Right lobe of liver (tissue), 4 donors: ENCODE data around the gene DSN1.

Experiments
- POLR2A ChIP-seq: fragments of 450-650 bp; IDR thresholded peaks from one replicate; pipeline ENCODE4 v1.6.1; 2017; ENCODE audit warnings: antibody characterized with exemption, mild to moderate bottlenecking
- TF ChIP-seq, protein P1 (sequence below), 4 donors: fragments of 200-600 bp in 3 of 4; fragments of 450-650 bp in 1 of 4; IDR thresholded peaks; one replicate each; pipeline versions ENCODE4 v1.5.1 to v1.8.0; 2016 to 2022; ENCODE audit warnings: antibody characterized with exemption in 4 of 4, mild to moderate bottlenecking in 2 of 4
- donor health status: DM: no; HTN: no; CAD: no.
- donor health status: DM: no; HTN: no; CAD: no.
- donor health status: DM: no; HTN: yes; CAD: no.

DNA sequence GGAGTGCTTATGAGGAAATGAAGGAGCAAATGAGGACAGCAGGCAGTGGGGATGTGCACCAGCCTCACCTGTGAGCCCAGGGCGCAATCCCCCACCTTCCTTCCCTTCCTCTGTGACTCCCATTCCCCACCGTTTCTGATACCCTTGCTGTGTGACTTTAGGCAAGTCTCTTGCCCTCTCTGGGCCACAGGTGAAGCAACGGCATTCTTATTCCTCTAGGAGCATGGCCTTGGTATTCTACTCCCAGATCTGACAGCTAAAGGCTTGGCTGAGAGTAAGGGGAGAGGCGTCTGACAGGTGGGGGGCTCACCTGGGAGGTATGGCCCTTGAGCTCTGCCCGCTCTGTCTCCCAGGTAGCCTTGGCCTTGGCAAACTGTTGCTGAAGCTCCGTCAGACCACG, 30.9 kb upstream of the DSN1 start:
- TF ChIP-seq, protein P1, sequence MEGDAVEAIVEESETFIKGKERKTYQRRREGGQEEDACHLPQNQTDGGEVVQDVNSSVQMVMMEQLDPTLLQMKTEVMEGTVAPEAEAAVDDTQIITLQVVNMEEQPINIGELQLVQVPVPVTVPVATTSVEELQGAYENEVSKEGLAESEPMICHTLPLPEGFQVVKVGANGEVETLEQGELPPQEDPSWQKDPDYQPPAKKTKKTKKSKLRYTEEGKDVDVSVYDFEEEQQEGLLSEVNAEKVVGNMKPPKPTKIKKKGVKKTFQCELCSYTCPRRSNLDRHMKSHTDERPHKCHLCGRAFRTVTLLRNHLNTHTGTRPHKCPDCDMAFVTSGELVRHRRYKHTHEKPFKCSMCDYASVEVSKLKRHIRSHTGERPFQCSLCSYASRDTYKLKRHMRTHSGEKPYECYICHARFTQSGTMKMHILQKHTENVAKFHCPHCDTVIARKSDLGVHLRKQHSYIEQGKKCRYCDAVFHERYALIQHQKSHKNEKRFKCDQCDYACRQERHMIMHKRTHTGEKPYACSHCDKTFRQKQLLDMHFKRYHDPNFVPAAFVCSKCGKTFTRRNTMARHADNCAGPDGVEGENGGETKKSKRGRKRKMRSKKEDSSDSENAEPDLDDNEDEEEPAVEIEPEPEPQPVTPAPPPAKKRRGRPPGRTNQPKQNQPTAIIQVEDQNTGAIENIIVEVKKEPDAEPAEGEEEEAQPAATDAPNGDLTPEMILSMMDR (IDR thresholded peaks at IDR 0.05) = no peak
- no peak for TF ChIP-seq POLR2A
